Measurements from ENCODE around the gene NBEA.

NBEA gene

DNA sequence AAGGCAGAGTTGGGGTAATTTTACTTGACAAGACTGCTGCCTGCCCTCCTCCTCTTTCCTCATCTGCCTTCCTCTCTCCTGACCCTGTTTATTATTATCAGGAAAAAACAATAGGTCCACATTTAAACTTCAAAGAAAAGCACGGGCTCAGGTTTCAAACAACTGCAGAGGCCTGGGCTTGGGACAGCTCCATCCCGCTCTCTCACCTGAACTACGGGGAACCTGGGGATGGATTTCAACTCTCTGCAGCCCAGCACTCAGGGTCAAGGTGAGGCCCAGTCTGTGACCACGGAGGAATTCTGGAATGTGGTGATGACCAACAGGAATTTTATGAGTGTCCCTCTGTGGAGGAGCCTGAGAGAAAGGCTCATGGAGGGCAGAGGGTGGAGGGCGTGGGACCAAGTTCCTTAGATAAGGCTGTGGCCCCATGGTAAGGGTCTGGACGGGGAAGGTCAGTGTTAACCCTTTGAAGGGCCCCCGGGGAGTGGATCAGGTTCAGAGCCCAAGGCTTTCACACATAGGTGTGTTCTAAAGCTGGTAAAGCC is 755.2 kb downstream of the NBEA start:
- H3K36me3 ChIP-seq (ENCODE audit: control insufficient read depth in 2 of 2, insufficient read depth in 1 of 2, low read length in 2 of 2): no peaks in the 10 kb centered on the region
- no peaks in the 10 kb centered on the region for H3K4me1 ChIP-seq (ENCODE audit: control insufficient read depth, insufficient read depth, low read length)
- ChIA-PET POLR2A (no interaction called here), CTCF (interaction anchor here (0.9 kb wide), 1 partner anchor 24 kb away, joined by 4 read pairs; no protein-coding TSS in a partner anchor)
- no peak overlapping the region for H3K4me3 ChIP-seq (ENCODE audit: low read depth, low read length)
- TF ChIP-seq ZBTB49 (tag by site-specific recombination; IDR thresholded peaks at IDR 0.05; ENCODE audit: low read depth): no peak
- no peak for TF ChIP-seq IKZF3 (tag by site-specific recombination; IDR thresholded peaks at IDR 0.05)
- TF ChIP-seq ZNF510 (tag by site-specific recombination; IDR thresholded peaks at IDR 0.05; ENCODE audit: insufficient replicate concordance): no peak
- TF ChIP-seq, protein P1, sequence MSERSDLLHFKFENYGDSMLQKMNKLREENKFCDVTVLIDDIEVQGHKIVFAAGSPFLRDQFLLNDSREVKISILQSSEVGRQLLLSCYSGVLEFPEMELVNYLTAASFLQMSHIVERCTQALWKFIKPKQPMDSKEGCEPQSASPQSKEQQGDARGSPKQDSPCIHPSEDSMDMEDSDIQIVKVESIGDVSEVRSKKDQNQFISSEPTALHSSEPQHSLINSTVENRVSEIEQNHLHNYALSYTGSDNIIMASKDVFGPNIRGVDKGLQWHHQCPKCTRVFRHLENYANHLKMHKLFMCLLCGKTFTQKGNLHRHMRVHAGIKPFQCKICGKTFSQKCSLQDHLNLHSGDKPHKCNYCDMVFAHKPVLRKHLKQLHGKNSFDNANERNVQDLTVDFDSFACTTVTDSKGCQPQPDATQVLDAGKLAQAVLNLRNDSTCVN (tag by site-specific recombination; optimal IDR thresholded peaks at IDR 0.05): no peak
- TF ChIP-seq, protein P2, sequence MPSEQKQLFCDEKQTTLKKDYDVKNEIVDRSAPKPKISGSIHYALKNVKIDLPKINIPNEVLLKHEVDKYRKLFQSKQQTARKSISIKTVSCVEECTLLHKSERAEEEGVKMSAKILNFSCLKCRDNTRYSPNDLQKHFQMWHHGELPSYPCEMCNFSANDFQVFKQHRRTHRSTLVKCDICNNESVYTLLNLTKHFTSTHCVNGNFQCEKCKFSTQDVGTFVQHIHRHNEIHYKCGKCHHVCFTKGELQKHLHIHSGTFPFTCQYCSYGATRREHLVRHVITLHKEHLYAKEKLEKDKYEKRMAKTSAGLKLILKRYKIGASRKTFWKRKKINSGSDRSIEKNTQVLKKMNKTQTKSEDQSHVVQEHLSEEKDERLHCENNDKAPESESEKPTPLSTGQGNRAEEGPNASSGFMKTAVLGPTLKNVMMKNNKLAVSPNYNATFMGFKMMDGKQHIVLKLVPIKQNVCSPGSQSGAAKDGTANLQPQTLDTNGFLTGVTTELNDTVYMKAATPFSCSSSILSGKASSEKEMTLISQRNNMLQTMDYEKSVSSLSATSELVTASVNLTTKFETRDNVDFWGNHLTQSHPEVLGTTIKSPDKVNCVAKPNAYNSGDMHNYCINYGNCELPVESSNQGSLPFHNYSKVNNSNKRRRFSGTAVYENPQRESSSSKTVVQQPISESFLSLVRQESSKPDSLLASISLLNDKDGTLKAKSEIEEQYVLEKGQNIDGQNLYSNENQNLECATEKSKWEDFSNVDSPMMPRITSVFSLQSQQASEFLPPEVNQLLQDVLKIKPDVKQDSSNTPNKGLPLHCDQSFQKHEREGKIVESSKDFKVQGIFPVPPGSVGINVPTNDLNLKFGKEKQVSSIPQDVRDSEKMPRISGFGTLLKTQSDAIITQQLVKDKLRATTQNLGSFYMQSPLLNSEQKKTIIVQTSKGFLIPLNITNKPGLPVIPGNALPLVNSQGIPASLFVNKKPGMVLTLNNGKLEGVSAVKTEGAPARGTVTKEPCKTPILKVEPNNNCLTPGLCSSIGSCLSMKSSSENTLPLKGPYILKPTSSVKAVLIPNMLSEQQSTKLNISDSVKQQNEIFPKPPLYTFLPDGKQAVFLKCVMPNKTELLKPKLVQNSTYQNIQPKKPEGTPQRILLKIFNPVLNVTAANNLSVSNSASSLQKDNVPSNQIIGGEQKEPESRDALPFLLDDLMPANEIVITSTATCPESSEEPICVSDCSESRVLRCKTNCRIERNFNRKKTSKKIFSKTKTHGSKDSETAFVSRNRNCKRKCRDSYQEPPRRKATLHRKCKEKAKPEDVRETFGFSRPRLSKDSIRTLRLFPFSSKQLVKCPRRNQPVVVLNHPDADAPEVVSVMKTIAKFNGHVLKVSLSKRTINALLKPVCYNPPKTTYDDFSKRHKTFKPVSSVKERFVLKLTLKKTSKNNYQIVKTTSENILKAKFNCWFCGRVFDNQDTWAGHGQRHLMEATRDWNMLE (tag by site-specific recombination; conservative IDR thresholded peaks at IDR 0.05; ENCODE audit: low read depth): no peak
- TF ChIP-seq, protein P3, sequence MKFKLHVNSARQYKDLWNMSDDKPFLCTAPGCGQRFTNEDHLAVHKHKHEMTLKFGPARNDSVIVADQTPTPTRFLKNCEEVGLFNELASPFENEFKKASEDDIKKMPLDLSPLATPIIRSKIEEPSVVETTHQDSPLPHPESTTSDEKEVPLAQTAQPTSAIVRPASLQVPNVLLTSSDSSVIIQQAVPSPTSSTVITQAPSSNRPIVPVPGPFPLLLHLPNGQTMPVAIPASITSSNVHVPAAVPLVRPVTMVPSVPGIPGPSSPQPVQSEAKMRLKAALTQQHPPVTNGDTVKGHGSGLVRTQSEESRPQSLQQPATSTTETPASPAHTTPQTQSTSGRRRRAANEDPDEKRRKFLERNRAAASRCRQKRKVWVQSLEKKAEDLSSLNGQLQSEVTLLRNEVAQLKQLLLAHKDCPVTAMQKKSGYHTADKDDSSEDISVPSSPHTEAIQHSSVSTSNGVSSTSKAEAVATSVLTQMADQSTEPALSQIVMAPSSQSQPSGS (tag by site-specific recombination; IDR thresholded peaks at IDR 0.05; ENCODE audit: low read depth): no peak
- TF ChIP-seq ZFP69B (tag by site-specific recombination; IDR thresholded peaks at IDR 0.05): no peak
- TF ChIP-seq, protein P4, sequence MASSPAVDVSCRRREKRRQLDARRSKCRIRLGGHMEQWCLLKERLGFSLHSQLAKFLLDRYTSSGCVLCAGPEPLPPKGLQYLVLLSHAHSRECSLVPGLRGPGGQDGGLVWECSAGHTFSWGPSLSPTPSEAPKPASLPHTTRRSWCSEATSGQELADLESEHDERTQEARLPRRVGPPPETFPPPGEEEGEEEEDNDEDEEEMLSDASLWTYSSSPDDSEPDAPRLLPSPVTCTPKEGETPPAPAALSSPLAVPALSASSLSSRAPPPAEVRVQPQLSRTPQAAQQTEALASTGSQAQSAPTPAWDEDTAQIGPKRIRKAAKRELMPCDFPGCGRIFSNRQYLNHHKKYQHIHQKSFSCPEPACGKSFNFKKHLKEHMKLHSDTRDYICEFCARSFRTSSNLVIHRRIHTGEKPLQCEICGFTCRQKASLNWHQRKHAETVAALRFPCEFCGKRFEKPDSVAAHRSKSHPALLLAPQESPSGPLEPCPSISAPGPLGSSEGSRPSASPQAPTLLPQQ (tag by site-specific recombination; IDR thresholded peaks at IDR 0.05): no peak
- no peak for TF ChIP-seq KLF9 (tag by site-specific recombination; IDR thresholded peaks at IDR 0.05; ENCODE audit: low read depth)
- TF ChIP-seq, protein P5, sequence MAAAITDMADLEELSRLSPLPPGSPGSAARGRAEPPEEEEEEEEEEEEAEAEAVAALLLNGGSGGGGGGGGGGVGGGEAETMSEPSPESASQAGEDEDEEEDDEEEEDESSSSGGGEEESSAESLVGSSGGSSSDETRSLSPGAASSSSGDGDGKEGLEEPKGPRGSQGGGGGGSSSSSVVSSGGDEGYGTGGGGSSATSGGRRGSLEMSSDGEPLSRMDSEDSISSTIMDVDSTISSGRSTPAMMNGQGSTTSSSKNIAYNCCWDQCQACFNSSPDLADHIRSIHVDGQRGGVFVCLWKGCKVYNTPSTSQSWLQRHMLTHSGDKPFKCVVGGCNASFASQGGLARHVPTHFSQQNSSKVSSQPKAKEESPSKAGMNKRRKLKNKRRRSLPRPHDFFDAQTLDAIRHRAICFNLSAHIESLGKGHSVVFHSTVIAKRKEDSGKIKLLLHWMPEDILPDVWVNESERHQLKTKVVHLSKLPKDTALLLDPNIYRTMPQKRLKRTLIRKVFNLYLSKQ (tag by site-specific recombination; IDR thresholded peaks at IDR 0.05; ENCODE audit: borderline replicate concordance): no peak
- no peak for TF ChIP-seq SP3 (tag by site-specific recombination; IDR thresholded peaks at IDR 0.05)
- H3K9me3 ChIP-seq (ENCODE audit: control insufficient read depth, insufficient read depth, low read depth, low read length): no peaks in the 10 kb centered on the region
- no peak overlapping the region for H3K27ac ChIP-seq (ENCODE audit: extremely low read depth, low read depth, low read length)
